ENCODE results near the gene TFF2. TPM values are rescaled to one million over a fixed set of nuclear protein-coding genes. Genes with fewer than 3 reads are reported as not detected.

Gene TFF2
- total RNA-seq, 2 experiments from 2014 or later: not detected

- no peak within 1 kb of the TSS for H3K27ac ChIP-seq (ENCODE audit: low read depth in 1 of 2, low read length in 2 of 2)
- Mint-ChIP-seq H3K27ac (no peak within 1 kb of the TSS), H3K4me1 (ENCODE audit: low read depth) (no peaks in the 10 kb centered on the region), H3K36me3 (ENCODE audit: low read depth) (no peaks in the 10 kb centered on the region), H3K9me3 (no peaks in the 10 kb centered on the region), H3K27me3 (no peaks in the 10 kb centered on the region), H3K4me3 (no peak within 1 kb of the TSS)
- intact Hi-C loops (cut with DNase I, micrococcal nuclease): no loop called here
- ChIA-PET POLR2A (no interaction called here), CTCF (no interaction called here)
- TF ChIP-seq CTCF (IDR thresholded peaks at IDR 0.05): no peak
- peak in 1 of 14 experiments; percentile 25 for DNase-seq
- ATAC-seq (ENCODE audit: poor library complexity): no peak
- H3K4me3 ChIP-seq (ENCODE audit: low read length): no peak within 1 kb of the TSS
- no peaks in the 10 kb centered on the region for H3K9me3 ChIP-seq (ENCODE audit: control insufficient read depth in 1 of 2, insufficient read depth in 1 of 2, low read length in 2 of 2)
- no peaks in the 10 kb centered on the region for H3K27me3 ChIP-seq (ENCODE audit: control insufficient read depth in 1 of 2, insufficient read depth in 2 of 2, low read length in 2 of 2)
- H3K36me3 ChIP-seq (ENCODE audit: insufficient read depth, low read length): no peaks in the 10 kb centered on the region
- H3K4me1 ChIP-seq (ENCODE audit: insufficient read depth, low read length): peaks cover 7% of the 10 kb centered on the region
Observed at GRCh38 chr21:42315296-42315891, 35.4 kb downstream of the TFF2 start, which contains the start of gene TFF3. TFF3 (minus strand) TSS chr21:42315409; CDS start chr21:42315374, 35 bp downstream.

- H3K27ac ChIP-seq (ENCODE audit: low read depth in 1 of 2, low read length in 2 of 2): no peak overlapping the region
- ChIA-PET POLR2A (no interaction called here), CTCF (no interaction called here)
- Mint-ChIP-seq H3K9me3 (no peaks in the 10 kb centered on the region), H3K27ac (no peak overlapping the region), H3K36me3 (ENCODE audit: low read depth) (no peaks in the 10 kb centered on the region), H3K27me3 (no peaks in the 10 kb centered on the region), H3K4me3 (no peak overlapping the region), H3K4me1 (ENCODE audit: low read depth) (peaks cover 4% of the 10 kb centered on the region)
- no peak overlapping the region for H3K4me3 ChIP-seq (ENCODE audit: low read length)
- DNase-seq (no peak), ATAC-seq (ENCODE audit: poor library complexity) (no peak)
- no peak for TF ChIP-seq CTCF (IDR thresholded peaks at IDR 0.05)
- no peaks in the 10 kb centered on the region for H3K27me3 ChIP-seq (ENCODE audit: control insufficient read depth in 1 of 2, insufficient read depth in 2 of 2, low read length in 2 of 2)
- no peaks in the 10 kb centered on the region for H3K36me3 ChIP-seq (ENCODE audit: insufficient read depth, low read length)
- intact Hi-C loops (cut with DNase I, micrococcal nuclease): no loop called here
- peaks cover 11% of the 10 kb centered on the region for H3K4me1 ChIP-seq (ENCODE audit: insufficient read depth, low read length)
- H3K9me3 ChIP-seq (ENCODE audit: control insufficient read depth in 1 of 2, insufficient read depth in 1 of 2, low read length in 2 of 2): no peaks in the 10 kb centered on the region
Observed at GRCh38 chr21:42314616-42315295, 36.0 kb downstream of the TFF2 start.

- H3K27me3 ChIP-seq (ENCODE audit: control insufficient read depth in 1 of 2, insufficient read depth in 2 of 2, low read length in 2 of 2): no peaks in the 10 kb centered on the region
- no peak for DNase-seq
Observed at GRCh38 chr21:42313501-42313969, 37.3 kb downstream of the TFF2 start.

More at GRCh38 chr21:42313501-42313969, 37.3 kb downstream of the TFF2 start:
- Mint-ChIP-seq H3K4me3 (no peak overlapping the region), H3K27me3 (peaks cover 5% of the 10 kb centered on the region), H3K9me3 (no peaks in the 10 kb centered on the region), H3K27ac (no peak overlapping the region), H3K36me3 (ENCODE audit: low read depth) (no peaks in the 10 kb centered on the region), H3K4me1 (ENCODE audit: low read depth) (peaks cover 9% of the 10 kb centered on the region)
- ChIA-PET POLR2A (no interaction called here), CTCF (no interaction called here)
- intact Hi-C loops (cut with DNase I, micrococcal nuclease): no loop called here
- no peaks in the 10 kb centered on the region for H3K36me3 ChIP-seq (ENCODE audit: insufficient read depth, low read length)
- TF ChIP-seq CTCF (IDR thresholded peaks at IDR 0.05): no peak
- no peak for ATAC-seq (ENCODE audit: poor library complexity)
- no peak overlapping the region for H3K4me3 ChIP-seq (ENCODE audit: low read length)
- no peak overlapping the region for H3K27ac ChIP-seq (ENCODE audit: low read depth in 1 of 2, low read length in 2 of 2)
- H3K4me1 ChIP-seq (ENCODE audit: insufficient read depth, low read length): peaks cover 11% of the 10 kb centered on the region
- no peaks in the 10 kb centered on the region for H3K9me3 ChIP-seq (ENCODE audit: control insufficient read depth in 1 of 2, insufficient read depth in 1 of 2, low read length in 2 of 2)

Measured in CD4-positive, alpha-beta T cell (primary cell).